GM12878 (cell line): Measurements from ENCODE around the gene OR2V1. TPM values are rescaled to one million over a fixed set of nuclear protein-coding genes. Genes with fewer than 3 reads are reported as not detected.
A peak's percentile ranks its signal among the peaks of the same experiment; 100 is the strongest.
"Not testable (repeated sequence)": the region's sequence is repeated elsewhere in the genome, so short reads cannot be mapped to it uniquely, and the experiment has no call there.

Source experiments
- ATAC-seq: fragments of 200-7000 bp; cut with Tn5 transposase; 3 replicates; pipeline ENCODE4 v1.9.1; 2020; ENCODE audit warnings: mild to moderate bottlenecking, moderate library complexity
- Bru-seq: library from RNA; stranded (reverse); fragments of 400-500 nt; gene quantifications from one replicate; lab custom pipeline; 2021; lab: Mats Ljungman, UMichigan
- BruChase-seq, 2 experiments: library from RNA; stranded (reverse); fragments of 400-500 nt; gene quantifications; one replicate each; lab custom pipeline; 2021; lab: Mats Ljungman, UMichigan
- BruUV-seq: library from RNA; stranded (reverse); fragments of 400-500 nt; replicated peaks from 2 replicates; lab custom pipeline; 2021; lab: Mats Ljungman, UMichigan
- CTCF ChIA-PET: fragments of 300-600 bp; sonication (Branson Sonifier 250); formaldehyde crosslinking; extraction: SDS; loops from one replicate; lab custom pipeline; 2021; ENCODE audit warnings: inconsistent platforms; lab: Yijun Ruan, JAX
- POLR2A ChIA-PET: fragments of 350-600 bp; formaldehyde crosslinking; extraction: SDS; loops from one replicate; lab custom pipeline; 2021; ENCODE audit warnings: inconsistent platforms; lab: Charles Lee
- RAD21 ChIA-PET: fragments of 300-600 bp; sonication (Branson Sonifier 250); formaldehyde crosslinking; loops from one replicate; lab custom pipeline; 2023; ENCODE audit warnings: antibody characterized with exemption; ENCODE audit not compliant: unreplicated experiment; lab: Charles Lee
- SMC1A ChIA-PET: fragments of 300-600 bp; sonication (Branson Sonifier 250); formaldehyde crosslinking; loops from one replicate; lab custom pipeline; 2023; ENCODE audit not compliant: unreplicated experiment, uncharacterized antibody; lab: Charles Lee
- DNase-seq: peaks from one replicate; pipeline ENCODE4 v3.0.0-alpha.2; 2011; ENCODE audit warnings: low read depth, low spot score
- FAIRE-seq: peaks from 3 replicates; lab custom pipeline; 2011; peaks lifted over from hg19 to GRCh38; lab: Jason Lieb, UNC
- H2AFZ ChIP-seq: 2 replicates; pipeline ENCODE4 v1.6.0; 2011; ENCODE audit warnings: low read depth, low read length, control low read depth; ENCODE audit not compliant: control insufficient read depth
- H3K27ac ChIP-seq: 2 replicates; pipeline ENCODE4 v1.5.1; 2011; ENCODE audit warnings: control low read depth; ENCODE audit not compliant: control insufficient read depth, insufficient read depth
- H3K27me3 ChIP-seq, 2 experiments: replicated peaks in 1 of 2; 2 replicates each; pipeline versions ENCODE4 v1.6.0 to v1.6.1; 2011; ENCODE audit warnings: low read length in 1 of 2; ENCODE audit not compliant: control insufficient read depth in 2 of 2, insufficient read depth in 2 of 2
- H3K36me3 ChIP-seq, 2 experiments: 2 replicates each; pipeline ENCODE4 v1.5.1; 2011; ENCODE audit warnings: low read length in 1 of 2; ENCODE audit not compliant: control insufficient read depth in 2 of 2, insufficient read depth in 2 of 2
- H3K4me1 ChIP-seq: 2 replicates; pipeline ENCODE4 v1.6.1; 2011; ENCODE audit warnings: mild to moderate bottlenecking, low read length, moderate library complexity, mixed read lengths; ENCODE audit not compliant: control insufficient read depth, insufficient read depth
- H3K4me2 ChIP-seq: 2 replicates; pipeline ENCODE4 v1.6.0; 2011; ENCODE audit warnings: control low read depth; ENCODE audit not compliant: control insufficient read depth, insufficient read depth
- H3K4me3 ChIP-seq: fragments of 200-600 bp; sonication (generic); 2 replicates; pipeline ENCODE4 v1.5.1; 2016
- H3K79me2 ChIP-seq: 2 replicates; pipeline ENCODE4 v1.6.0; 2011; ENCODE audit warnings: low read length; ENCODE audit not compliant: control insufficient read depth, insufficient read depth
- H3K9ac ChIP-seq: 2 replicates; pipeline ENCODE4 v1.8.0; 2011; ENCODE audit warnings: low read length, control low read depth, mixed read lengths; ENCODE audit not compliant: control insufficient read depth, insufficient read depth
- H3K9me3 ChIP-seq: replicated peaks from 3 replicates; pipeline ENCODE4 v1.5.1; 2011; ENCODE audit warnings: mild to moderate bottlenecking, low read length; ENCODE audit not compliant: control insufficient read depth, insufficient read depth
- H4K20me1 ChIP-seq: 2 replicates; pipeline ENCODE4 v1.6.0; 2011; ENCODE audit not compliant: control insufficient read depth, insufficient read depth
- ATF7 ChIP-seq: fragments of 450-650 bp; IDR thresholded peaks from 2 replicates; pipeline ENCODE4 v1.6.1; 2016; ENCODE audit warnings: low read depth, mild to moderate bottlenecking
- ETV6 ChIP-seq, 2 experiments: fragments of 450-650 bp in 1 of 2; IDR thresholded peaks in 1 of 2; conservative IDR thresholded peaks in 1 of 2; 2 replicates each; pipeline ENCODE4 v1.6.1; 2014; ENCODE audit warnings: antibody characterized with exemption in 1 of 2, borderline replicate concordance in 1 of 2, low read depth in 1 of 2, mild to moderate bottlenecking in 1 of 2, moderate library complexity in 1 of 2
- RAD21 ChIP-seq: IDR thresholded peaks from 2 replicates; pipeline ENCODE4 v1.6.1; 2011; ENCODE audit warnings: mild to moderate bottlenecking, low read depth, low read length, moderate library complexity; ENCODE audit not compliant: insufficient read depth
- SMAD5 ChIP-seq: IDR thresholded peaks from 2 replicates; pipeline ENCODE4 v1.6.1; 2016; ENCODE audit warnings: antibody characterized with exemption, low read depth
- WGBS: methylation state at CpG from one replicate; pipeline ENCODE4 v1.1.6; 2016; ENCODE audit warnings: low lambda C conversion rate; ENCODE audit not compliant: insufficient replicate concordance, insufficient coverage; ENCODE audit errors: missing lambda C conversion rate; 5-methylcytosine and 5-hydroxymethylcytosine counted together
- in situ Hi-C: fragments of 300-500 bp; cut with MboI; formaldehyde crosslinking; loops from 9 replicates; pipeline ENCODE4 v1.14.3; 2018; ENCODE audit warnings: mixed read lengths
- intact Hi-C: fragments of 100-400 bp; cut with micrococcal nuclease; formaldehyde crosslinking; loops from one replicate; pipeline ENCODE4 v1.14.2; 2022; ENCODE audit not compliant: unreplicated experiment
- long read RNA-seq, 2 experiments: library from polyadenylated mRNA; unstranded; transcript quantifications; one replicate each; pipeline ENCODE4 v2.0.0, GENCODE V29; 2019 to 2020
- polyA minus RNA-seq, 3 experiments: library from RNA; depleted of rRNA, polyadenylated mRNA; stranded (reverse); fragments of >200 nt; gene quantifications; 2 replicates each; pipeline ENCODE4 v1.2.3, GENCODE V29; 2011
- polyA plus RNA-seq, 11 experiments: library from polyadenylated mRNA; depleted of rRNA in 4 of 11; unstranded in 6 of 11; stranded (reverse) in 5 of 11; fragments of >200 nt; fragmentation: Nextera tagmentation in 4 of 11; fragmentation: Illumina TruSeq in 1 of 11; extraction: Ambion mirVana in 4 of 11; extraction: Trizol in 1 of 11; gene quantifications; 1 replicate in 1 of 11; 2 replicates in 10 of 11; pipeline versions ENCODE4 v1.2.1 to v1.2.3, GENCODE V29; 2011 to 2016; ENCODE audit warnings: inconsistent platforms in 2 of 11, missing spikeins in 2 of 11, low read depth in 1 of 11
- total RNA-seq, 4 experiments: library from RNA; depleted of rRNA in 3 of 4; stranded (reverse); fragments of >200 nt in 3 of 4; fragmentation: Illumina TruSeq in 1 of 4; extraction: Trizol in 1 of 4; gene quantifications; 2 replicates each; pipeline versions ENCODE4 v1.2.1 to v1.2.3, GENCODE V29; 2013 to 2021
- TF ChIP-seq, protein P1 (sequence below): fragments of 450-650 bp; IDR thresholded peaks from 2 replicates; pipeline ENCODE4 v1.6.1; 2017; ENCODE audit warnings: mild to moderate bottlenecking, moderate library complexity

Gene OR2V1, protein sequence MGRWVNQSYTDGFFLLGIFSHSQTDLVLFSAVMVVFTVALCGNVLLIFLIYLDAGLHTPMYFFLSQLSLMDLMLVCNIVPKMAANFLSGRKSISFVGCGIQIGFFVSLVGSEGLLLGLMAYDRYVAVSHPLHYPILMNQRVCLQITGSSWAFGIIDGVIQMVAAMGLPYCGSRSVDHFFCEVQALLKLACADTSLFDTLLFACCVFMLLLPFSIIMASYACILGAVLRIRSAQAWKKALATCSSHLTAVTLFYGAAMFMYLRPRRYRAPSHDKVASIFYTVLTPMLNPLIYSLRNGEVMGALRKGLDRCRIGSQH
- total RNA-seq (2013; cell fraction: nucleolus; rRNA removed): 1.1 and 2.0 TPM in 2 replicates
- total RNA-seq (2014; rRNA removed) (0.05 TPM in 1 of 2 replicates, not detected in the other), total RNA-seq (2014; rRNA removed; fragmentation: Illumina TruSeq; extraction: Trizol) (not detected in 2 replicates), total RNA-seq (2021) (not detected in 2 replicates), polyA plus RNA-seq (2011; rRNA removed) (3.2 and 4.4 TPM in 2 replicates), polyA plus RNA-seq (2014; fragmentation: Illumina TruSeq; extraction: Trizol) (not detected in 2 replicates), polyA plus RNA-seq (2014; fragmentation: Nextera tagmentation; extraction: Ambion mirVana) (not detected), polyA plus RNA-seq (2014; rRNA removed) (not detected in 2 replicates), polyA plus RNA-seq (2016; fragmentation: Nextera tagmentation; extraction: Ambion mirVana) (under 1 TPM in 1 of 2 experiments, not detected in 1; 0.20 TPM), polyA minus RNA-seq (2011; rRNA and poly(A)+ RNA removed) (3.6 and 4.9 TPM in 2 replicates), Bru-seq, nascent RNA (percentile 39 among the genes with signal in this experiment), BruChase-seq, experiment 1, labeled RNA remaining after a 6-hour chase (percentile 34 among the genes with signal in this experiment), BruChase-seq, experiment 2, labeled RNA remaining after a 2-hour chase (percentile 31 among the genes with signal in this experiment)
- 0.18 TPM for polyA plus RNA-seq (2011; ENCODE audit: low read depth)
- 3.7 and 4.0 TPM in 2 replicates for polyA plus RNA-seq (2011; cell fraction: cytosol; rRNA removed)
- 1.9 and 4.3 TPM in 2 replicates for polyA plus RNA-seq (2011; cell fraction: nucleus; rRNA removed)
- 0.18 and 0.20 TPM in 2 replicates for polyA plus RNA-seq (2012)
- polyA minus RNA-seq (2011; cell fraction: cytosol; rRNA and poly(A)+ RNA removed): 0.53 and 1.8 TPM in 2 replicates
- polyA minus RNA-seq (2011; cell fraction: nucleus; rRNA and poly(A)+ RNA removed): 0.85 and 0.86 TPM in 2 replicates
- long read RNA-seq, experiment 1, partial matches to known transcripts: 0 of 1 reads
- long read RNA-seq, experiment 1, other reads (novel, unspliced or antisense): 1 of 1 reads
- long read RNA-seq, experiment 2: 0 reads

DNA sequence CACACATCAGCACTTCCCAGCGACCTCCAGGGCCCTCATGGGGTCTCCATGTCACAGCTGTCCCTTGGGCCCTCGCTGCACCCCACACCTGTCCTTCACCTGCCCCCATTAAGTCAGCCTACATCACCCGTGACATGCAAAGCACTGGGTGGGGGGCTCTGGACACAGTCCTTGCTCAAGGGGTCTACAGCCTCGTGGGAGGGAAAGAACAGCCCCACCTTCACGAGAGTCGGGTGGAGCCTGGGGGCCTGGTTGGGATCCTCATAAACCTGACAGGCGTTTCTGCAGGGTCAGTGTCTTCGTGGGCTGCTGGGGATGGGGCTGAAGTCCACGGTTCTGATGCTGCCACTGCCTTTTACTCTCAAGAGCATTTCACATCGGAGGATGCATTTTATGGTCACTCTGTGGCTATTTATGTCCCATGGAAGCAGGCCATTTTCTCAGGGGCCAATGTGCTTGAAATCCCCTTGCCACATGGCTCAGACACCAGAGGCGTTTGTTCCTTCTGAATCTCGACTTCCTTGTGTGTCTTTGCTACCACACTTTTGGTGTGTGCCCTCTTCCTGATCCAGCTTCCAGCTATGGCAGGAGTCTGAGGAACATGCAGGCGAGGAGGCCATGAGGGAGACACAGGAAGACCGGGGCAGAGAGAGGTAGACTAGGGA is at the start of gene OR2V1:
OR2V1 (minus strand) TSS at position 338 of the 665 bp plus-strand sequence. CDS start 5,865 bp downstream, outside the sequence.
- 10% methylated on average over 14 of the region's 14 CpGs for WGBS
- H2AFZ ChIP-seq: no peak within 1 kb of the TSS
- H3K27me3 ChIP-seq: peaks cover 0 to 3% of the 10 kb centered on the region in 2 experiments; a peak in 2 of 4 replicates
- SMC1A ChIA-PET: interaction anchor here (0.7 to 1.1 kb wide), 2 partner anchors 9 to 26 kb away, joined by 3 read pairs; no protein-coding TSS in a partner anchor
- BruUV-seq: no TSS peak
- ATAC-seq: no peak
- no peaks in the 10 kb centered on the region for H3K36me3 ChIP-seq
- no peak within 1 kb of the TSS for H3K27ac ChIP-seq
- POLR2A ChIA-PET: no interaction called here
- no peak for DNase-seq
- no peaks in the 10 kb centered on the region for H3K4me1 ChIP-seq
- in situ Hi-C loops (no loop called here), intact Hi-C loops (no loop called here)
- FAIRE-seq: no peak
- no peaks in the 10 kb centered on the region for H4K20me1 ChIP-seq
- H3K4me3 ChIP-seq: no peak within 1 kb of the TSS
- no peaks in the 10 kb centered on the region for H3K9me3 ChIP-seq
- H3K4me2 ChIP-seq: no peak within 1 kb of the TSS
- no peak for TF ChIP-seq ATF7
- TF ChIP-seq, protein P1, sequence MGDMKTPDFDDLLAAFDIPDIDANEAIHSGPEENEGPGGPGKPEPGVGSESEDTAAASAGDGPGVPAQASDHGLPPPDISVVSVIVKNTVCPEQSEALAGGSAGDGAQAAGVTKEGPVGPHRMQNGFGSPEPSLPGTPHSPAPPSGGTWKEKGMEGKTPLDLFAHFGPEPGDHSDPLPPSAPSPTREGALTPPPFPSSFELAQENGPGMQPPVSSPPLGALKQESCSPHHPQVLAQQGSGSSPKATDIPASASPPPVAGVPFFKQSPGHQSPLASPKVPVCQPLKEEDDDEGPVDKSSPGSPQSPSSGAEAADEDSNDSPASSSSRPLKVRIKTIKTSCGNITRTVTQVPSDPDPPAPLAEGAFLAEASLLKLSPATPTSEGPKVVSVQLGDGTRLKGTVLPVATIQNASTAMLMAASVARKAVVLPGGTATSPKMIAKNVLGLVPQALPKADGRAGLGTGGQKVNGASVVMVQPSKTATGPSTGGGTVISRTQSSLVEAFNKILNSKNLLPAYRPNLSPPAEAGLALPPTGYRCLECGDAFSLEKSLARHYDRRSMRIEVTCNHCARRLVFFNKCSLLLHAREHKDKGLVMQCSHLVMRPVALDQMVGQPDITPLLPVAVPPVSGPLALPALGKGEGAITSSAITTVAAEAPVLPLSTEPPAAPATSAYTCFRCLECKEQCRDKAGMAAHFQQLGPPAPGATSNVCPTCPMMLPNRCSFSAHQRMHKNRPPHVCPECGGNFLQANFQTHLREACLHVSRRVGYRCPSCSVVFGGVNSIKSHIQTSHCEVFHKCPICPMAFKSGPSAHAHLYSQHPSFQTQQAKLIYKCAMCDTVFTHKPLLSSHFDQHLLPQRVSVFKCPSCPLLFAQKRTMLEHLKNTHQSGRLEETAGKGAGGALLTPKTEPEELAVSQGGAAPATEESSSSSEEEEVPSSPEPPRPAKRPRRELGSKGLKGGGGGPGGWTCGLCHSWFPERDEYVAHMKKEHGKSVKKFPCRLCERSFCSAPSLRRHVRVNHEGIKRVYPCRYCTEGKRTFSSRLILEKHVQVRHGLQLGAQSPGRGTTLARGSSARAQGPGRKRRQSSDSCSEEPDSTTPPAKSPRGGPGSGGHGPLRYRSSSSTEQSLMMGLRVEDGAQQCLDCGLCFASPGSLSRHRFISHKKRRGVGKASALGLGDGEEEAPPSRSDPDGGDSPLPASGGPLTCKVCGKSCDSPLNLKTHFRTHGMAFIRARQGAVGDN: peak; percentile 53; the same call in 1 of the 2 replicates
- no peak for TF ChIP-seq RAD21
- no peak for TF ChIP-seq ETV6 (conservative IDR thresholded peaks at IDR 0.05 in 1 of 2, IDR thresholded peaks at IDR 0.05 in 1 of 2; ENCODE audit: borderline replicate concordance in 1 of 2, low read depth in 1 of 2)
- TF ChIP-seq SMAD5: no peak
- TF ChIP-seq, all 136 proteins: peak for 1
- ChIA-PET CTCF (interaction anchor here (0.8 kb wide), 1 partner anchor 40 kb away, joined by 3 read pairs; no protein-coding TSS in a partner anchor), RAD21 (no interaction called here)
- H3K9ac ChIP-seq: no peak within 1 kb of the TSS
- H3K79me2 ChIP-seq: no peaks in the 10 kb centered on the region

DNA sequence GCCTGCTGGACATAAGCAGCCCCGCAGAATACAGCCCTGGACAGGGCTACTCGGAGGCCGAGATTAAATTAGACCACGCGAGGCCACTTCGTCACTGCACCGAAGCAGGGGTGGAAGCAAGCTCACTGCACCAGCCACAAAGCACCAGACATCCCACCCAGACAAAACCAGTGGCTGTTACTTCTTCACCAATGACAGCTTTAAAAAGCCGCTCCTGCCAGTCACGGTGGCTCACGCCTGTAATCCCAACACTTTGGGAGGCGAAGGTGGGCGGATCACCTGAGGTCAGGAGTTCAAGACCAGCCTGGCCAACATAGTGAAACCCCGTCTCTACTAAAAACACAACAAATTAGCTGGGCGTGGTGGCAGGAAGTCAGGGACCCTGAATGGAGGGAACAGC is 46.6 kb upstream of the OR2V1 start:
- H3K27ac ChIP-seq, FAIRE-seq, DNase-seq, ATAC-seq, H3K36me3 ChIP-seq, intact Hi-C loops, H4K20me1 ChIP-seq, BruUV-seq, H2AFZ ChIP-seq, H3K9me3 ChIP-seq, H3K27me3 ChIP-seq, H3K79me2 ChIP-seq, in situ Hi-C loops, H3K4me2 ChIP-seq, H3K4me3 ChIP-seq, H3K9ac ChIP-seq: not testable (repeated sequence)
- RAD21 ChIA-PET: interaction anchor here (0.7 to 1.3 kb wide), 2 partner anchors 9 to 20 kb away, joined by 3 to 4 read pairs; no protein-coding TSS in a partner anchor
- SMC1A ChIA-PET: interaction anchor here (1.7 kb wide), 1 partner anchor 9 kb away, joined by 6 read pairs; no protein-coding TSS in a partner anchor
- CTCF ChIA-PET: interaction anchor here (1.9 kb wide), 1 partner anchor 9 kb away, joined by 5 read pairs; no protein-coding TSS in a partner anchor
- POLR2A ChIA-PET: interaction anchor here (0.6 kb wide), 1 partner anchor 67 kb away, joined by 3 read pairs; the partner anchor contains the start of gene RACK1
- WGBS: 48% methylated on average over 14 of the region's 14 CpGs
- H3K4me1 ChIP-seq: peaks cover 11% of the 10 kb centered on the region
